Measurements from ENCODE around the gene SORCS2.

Gene SORCS2

GRCh38 chr4:7288751-7289523 lies 96.6 kb downstream of the SORCS2 start:
- H3K4me3 ChIP-seq (ENCODE audit: low read depth in 1 of 2, low read length in 2 of 2): no peak overlapping the region
- no peaks in the 10 kb centered on the region for H3K9me3 ChIP-seq (ENCODE audit: insufficient read depth, low read length, severe bottlenecking)
- no peaks in the 10 kb centered on the region for H3K27me3 ChIP-seq (ENCODE audit: insufficient read depth, low read length, poor library complexity)
- H3K4me2 ChIP-seq (ENCODE audit: insufficient read depth, low read length): no peak overlapping the region
- ATAC-seq (ENCODE audit: insufficient read depth, low read depth): no peak
- H3K27ac ChIP-seq (ENCODE audit: low read length): no peak overlapping the region
- H3K4me1 ChIP-seq (ENCODE audit: insufficient read depth, low read length): no peaks in the 10 kb centered on the region
- no peak for DNase-seq
- H3K9ac ChIP-seq (ENCODE audit: low read depth, low read length): no peak overlapping the region
- H2AFZ ChIP-seq (ENCODE audit: low read depth, low read length): no peak overlapping the region
- H3K79me2 ChIP-seq (ENCODE audit: insufficient read depth, low read length): no peaks in the 10 kb centered on the region
- peaks cover 4% of the 10 kb centered on the region; the same call in 1 of the 2 replicates for H4K20me1 ChIP-seq (ENCODE audit: insufficient read depth, low read length)
- TF ChIP-seq CTCF (IDR thresholded peaks at IDR 0.05; ENCODE audit: borderline replicate concordance, extremely low read depth, low read length, poor library complexity, severe bottlenecking): no peak
- H3K36me3 ChIP-seq (ENCODE audit: insufficient read depth, low read length): no peaks in the 10 kb centered on the region

- H3K4me1 ChIP-seq (ENCODE audit: insufficient read depth, low read length): no peaks in the 10 kb centered on the region
- ATAC-seq (ENCODE audit: insufficient read depth, low read depth) (no peak), DNase-seq (no peak)
Measured at GRCh38 chr4:7289589-7289988, 97.3 kb downstream of the SORCS2 start.

GRCh38 chr4:7291372-7292114 lies 99.2 kb downstream of the SORCS2 start:
- Histone ChIP-seq H3K27ac (ENCODE audit: low read length) (no peak overlapping the region), H3K36me3 (ENCODE audit: insufficient read depth, low read length) (no peaks in the 10 kb centered on the region), H3K4me2 (ENCODE audit: insufficient read depth, low read length) (no peak overlapping the region), H3K27me3 (ENCODE audit: insufficient read depth, low read length, poor library complexity) (no peaks in the 10 kb centered on the region), H3K79me2 (ENCODE audit: insufficient read depth, low read length) (no peaks in the 10 kb centered on the region), H3K9me3 (ENCODE audit: insufficient read depth, low read length, severe bottlenecking) (no peaks in the 10 kb centered on the region), H2AFZ (ENCODE audit: low read depth, low read length) (no peak overlapping the region), H3K9ac (ENCODE audit: low read depth, low read length) (no peak overlapping the region), H3K4me1 (ENCODE audit: insufficient read depth, low read length) (no peaks in the 10 kb centered on the region), H4K20me1 (ENCODE audit: insufficient read depth, low read length) (peaks cover 4% of the 10 kb centered on the region; the same call in 1 of the 2 replicates), H3K4me3 (ENCODE audit: low read depth in 1 of 2, low read length in 2 of 2) (no peak overlapping the region)
- no peak for ATAC-seq (ENCODE audit: insufficient read depth, low read depth)
- TF ChIP-seq CTCF (IDR thresholded peaks at IDR 0.05; ENCODE audit: borderline replicate concordance, extremely low read depth, low read length, poor library complexity, severe bottlenecking): no peak
- TF ChIP-seq EZH2 (IDR thresholded peaks at IDR 0.05; ENCODE audit: borderline replicate concordance, low read depth, low read length, severe bottlenecking): no peak
- no peak for DNase-seq

More at GRCh38 chr4:7289589-7289988, 97.3 kb downstream of the SORCS2 start:
- TF ChIP-seq CTCF (IDR thresholded peaks at IDR 0.05; ENCODE audit: borderline replicate concordance, extremely low read depth, low read length, poor library complexity, severe bottlenecking) (no peak), EZH2 (IDR thresholded peaks at IDR 0.05; ENCODE audit: borderline replicate concordance, low read depth, low read length, severe bottlenecking) (no peak)
- peaks cover 4% of the 10 kb centered on the region; the same call in 1 of the 2 replicates for H4K20me1 ChIP-seq (ENCODE audit: insufficient read depth, low read length)
- no peak overlapping the region for H3K4me2 ChIP-seq (ENCODE audit: insufficient read depth, low read length)
- no peaks in the 10 kb centered on the region for H3K27me3 ChIP-seq (ENCODE audit: insufficient read depth, low read length, poor library complexity)
- no peak overlapping the region for H3K27ac ChIP-seq (ENCODE audit: low read length)
- no peaks in the 10 kb centered on the region for H3K9me3 ChIP-seq (ENCODE audit: insufficient read depth, low read length, severe bottlenecking)
- H3K79me2 ChIP-seq (ENCODE audit: insufficient read depth, low read length): no peaks in the 10 kb centered on the region
- no peaks in the 10 kb centered on the region for H3K36me3 ChIP-seq (ENCODE audit: insufficient read depth, low read length)
- no peak overlapping the region for H3K9ac ChIP-seq (ENCODE audit: low read depth, low read length)
- no peak overlapping the region for H2AFZ ChIP-seq (ENCODE audit: low read depth, low read length)
- no peak overlapping the region for H3K4me3 ChIP-seq (ENCODE audit: low read depth in 1 of 2, low read length in 2 of 2)
